IMR-90 (cell line): ENCODE measurements around the gene PTGR1. TPM values are rescaled to one million over a fixed set of nuclear protein-coding genes. Genes with fewer than 3 reads are reported as not detected.

Source experiments
- ATAC-seq: fragments of 200-7000 bp; cut with Tn5 transposase; 2 replicates; pipeline ENCODE4 v1.9.1; 2020; ENCODE audit warnings: low read depth, mild to moderate bottlenecking, moderate library complexity
- BruUV-seq: library from RNA; stranded (reverse); fragments of 400-500 nt; replicated peaks from 2 replicates; lab custom pipeline; 2021; lab: Mats Ljungman, UMichigan
- CTCF ChIA-PET: fragments of 300-600 bp; formaldehyde crosslinking; extraction: SDS; loops from one replicate; lab custom pipeline; 2021; ENCODE audit warnings: antibody characterized with exemption; lab: Yijun Ruan, JAX
- POLR2A ChIA-PET: fragments of 300-600 bp; sonication (Branson Sonifier 250); formaldehyde crosslinking; loops from one replicate; lab custom pipeline; 2022; ENCODE audit warnings: antibody characterized with exemption; ENCODE audit not compliant: unreplicated experiment; lab: Charles Lee
- DNase-seq: peaks from one replicate; pipeline ENCODE4 v3.0.0; 2013
- H2AFZ ChIP-seq: replicated peaks from 2 replicates; pipeline ENCODE3; 2013; ENCODE audit warnings: low read length, mild to moderate bottlenecking; ENCODE audit not compliant: poor library complexity
- H2AK5ac ChIP-seq: 2 replicates; pipeline ENCODE4 v1.6.1; 2013; ENCODE audit warnings: low read depth, low read length, inconsistent platforms
- H2AK9ac ChIP-seq: replicated peaks from 2 replicates; pipeline ENCODE3; 2013; ENCODE audit warnings: mild to moderate bottlenecking, low read depth, low read length, moderate library complexity; ENCODE audit not compliant: poor library complexity
- H2BK120ac ChIP-seq: 2 replicates; pipeline ENCODE4 v1.6.1; 2013; ENCODE audit warnings: low read depth, low read length, inconsistent platforms
- H2BK15ac ChIP-seq: 3 replicates; pipeline ENCODE4 v1.6.1; 2013; ENCODE audit warnings: low read depth, low read length, inconsistent platforms
- H2BK20ac ChIP-seq: 2 replicates; pipeline ENCODE4 v1.6.1; 2013; ENCODE audit warnings: low read depth, mild to moderate bottlenecking, inconsistent platforms, low read length, moderate library complexity
- H2BK5ac ChIP-seq: 2 replicates; pipeline ENCODE4 v1.6.1; 2013; ENCODE audit warnings: mild to moderate bottlenecking, low read depth, low read length, inconsistent platforms; ENCODE audit not compliant: poor library complexity, severe bottlenecking
- H3K14ac ChIP-seq: replicated peaks from 2 replicates; pipeline ENCODE4 v1.6.1; 2013; ENCODE audit warnings: low read depth, low read length, inconsistent platforms
- H3K18ac ChIP-seq: 2 replicates; pipeline ENCODE4 v1.6.1; 2013; ENCODE audit warnings: low read depth, low read length, control low read depth
- H3K23ac ChIP-seq: 2 replicates; pipeline ENCODE4 v1.6.1; 2013; ENCODE audit warnings: low read depth, low read length, inconsistent platforms
- H3K27ac ChIP-seq: 2 replicates; pipeline ENCODE4 v1.5.1; 2013; ENCODE audit warnings: mild to moderate bottlenecking, control low read depth, low read length; ENCODE audit not compliant: insufficient read depth
- H3K27me3 ChIP-seq: 2 replicates; pipeline ENCODE4 v1.6.1; 2013; ENCODE audit warnings: low read length; ENCODE audit not compliant: control insufficient read depth, insufficient read depth
- H3K36me3 ChIP-seq: 2 replicates; pipeline ENCODE4 v1.6.1; 2013; ENCODE audit warnings: low read length, mixed read lengths; ENCODE audit not compliant: control insufficient read depth, insufficient read depth
- H3K4ac ChIP-seq: 2 replicates; pipeline ENCODE4 v1.6.1; 2013; ENCODE audit warnings: low read depth, low read length, inconsistent platforms
- H3K4me1 ChIP-seq: 2 replicates; pipeline ENCODE4 v1.6.1; 2013; ENCODE audit warnings: low read length, mixed read lengths; ENCODE audit not compliant: control insufficient read depth, insufficient read depth
- H3K4me2 ChIP-seq: 2 replicates; pipeline ENCODE4 v1.6.1; 2013; ENCODE audit warnings: low read depth, mild to moderate bottlenecking, control low read depth, low read length, moderate library complexity
- H3K4me3 ChIP-seq: 2 replicates; pipeline ENCODE4 v1.5.1; 2013; ENCODE audit warnings: low read depth, mild to moderate bottlenecking, control low read depth, low read length, moderate library complexity; ENCODE audit not compliant: insufficient read depth
- H3K56ac ChIP-seq: 2 replicates; pipeline ENCODE4 v1.6.1; 2013; ENCODE audit warnings: low read length, inconsistent platforms; ENCODE audit not compliant: insufficient read depth; ENCODE audit errors: extremely low read depth
- H3K79me1 ChIP-seq, 2 experiments: 2 replicates each; pipeline ENCODE4 v1.6.1; 2013; ENCODE audit warnings: low read length in 2 of 2, inconsistent platforms in 1 of 2, low read depth in 1 of 2
- H3K9ac ChIP-seq: 2 replicates; pipeline ENCODE4 v1.6.1; 2013; ENCODE audit warnings: low read depth, low read length, control low read depth
- H3K9me1 ChIP-seq: 2 replicates; pipeline ENCODE4 v1.6.1; 2013; ENCODE audit warnings: low read length, inconsistent platforms; ENCODE audit not compliant: insufficient read depth
- H3K9me3 ChIP-seq: 2 replicates; pipeline ENCODE4 v1.6.1; 2013; ENCODE audit warnings: low read length; ENCODE audit not compliant: control insufficient read depth, insufficient read depth
- H4K20me1 ChIP-seq: 2 replicates; pipeline ENCODE4 v1.6.1; 2013; ENCODE audit warnings: low read length, inconsistent platforms; ENCODE audit not compliant: insufficient read depth
- H4K5ac ChIP-seq: 2 replicates; pipeline ENCODE4 v1.6.1; 2013; ENCODE audit warnings: mild to moderate bottlenecking, low read depth, low read length, control low read depth
- H4K8ac ChIP-seq, 2 experiments: 2 replicates each; pipeline ENCODE4 v1.6.1; 2013; ENCODE audit warnings: low read depth in 2 of 2, low read length in 2 of 2, control low read depth in 1 of 2, inconsistent platforms in 1 of 2
- H4K91ac ChIP-seq: 2 replicates; pipeline ENCODE4 v1.6.1; 2013; ENCODE audit warnings: low read depth, low read length, inconsistent platforms; ENCODE audit not compliant: insufficient read depth
- BHLHE40 ChIP-seq: fragments of 150-350 bp; IDR thresholded peaks from 2 replicates; pipeline ENCODE4 v1.6.1; 2016; ENCODE audit warnings: mild to moderate bottlenecking, low read depth, low read length
- FOS ChIP-seq: fragments of 150-350 bp; IDR thresholded peaks from 2 replicates; pipeline ENCODE4 v1.6.1; 2016; ENCODE audit warnings: low read depth, low read length
- MAFK ChIP-seq: IDR thresholded peaks from 2 replicates; pipeline ENCODE4 v1.6.1; 2012; ENCODE audit warnings: low read depth, low read length, improper control_type of control experiment
- MXI1 ChIP-seq: IDR thresholded peaks from 2 replicates; pipeline ENCODE4 v1.6.1; 2012; ENCODE audit warnings: low read depth, mild to moderate bottlenecking, low read length, moderate library complexity, borderline replicate concordance
- NFE2L2 ChIP-seq: fragments of 150-350 bp; IDR thresholded peaks from 2 replicates; pipeline ENCODE4 v1.6.1; 2016; ENCODE audit warnings: low read depth, mild to moderate bottlenecking, low read length
- POLR2A ChIP-seq: IDR thresholded peaks from 2 replicates; pipeline ENCODE4 v1.6.1; 2012; ENCODE audit warnings: mild to moderate bottlenecking, low read depth, low read length
- RCOR1 ChIP-seq: IDR thresholded peaks from 2 replicates; pipeline ENCODE4 v1.6.1; 2012; ENCODE audit warnings: mild to moderate bottlenecking, low read length, improper control_type of control experiment; ENCODE audit not compliant: insufficient replicate concordance
- RFX5 ChIP-seq: IDR thresholded peaks from 2 replicates; pipeline ENCODE4 v1.8.0; 2012; ENCODE audit warnings: low read depth, mild to moderate bottlenecking, low read length, moderate library complexity
- SMC3 ChIP-seq: fragments of 150-350 bp; IDR thresholded peaks from 2 replicates; pipeline ENCODE4 v1.6.1; 2016; ENCODE audit warnings: low read depth, mild to moderate bottlenecking, antibody characterized with exemption, low read length, moderate library complexity
- WGBS, 2 experiments: methylation state at CpG; one replicate each; pipeline versions ENCODE4 v1.1.5 to v1.1.7; 2013; ENCODE audit warnings: missing lambda C conversion rate in 2 of 2; ENCODE audit not compliant: insufficient read length in 1 of 2; ENCODE audit errors: extremely low coverage in 2 of 2; 5-methylcytosine and 5-hydroxymethylcytosine counted together
- dilution Hi-C: fragments of 300-500 bp; cut with HindIII; formaldehyde crosslinking; loops from one replicate; pipeline ENCODE4 v1.14.3; 2018; ENCODE audit warnings: low sequenced_read_pairs; ENCODE audit not compliant: unreplicated experiment
- in situ Hi-C: fragments of 300-500 bp; cut with MboI; formaldehyde crosslinking; loops from 3 replicates; pipeline ENCODE4 v1.14.3; 2019; ENCODE audit warnings: low sequenced_read_pairs, inconsistent platforms, mixed read lengths
- intact Hi-C: fragments of 100-400 bp; cut with micrococcal nuclease; formaldehyde crosslinking; loops from 2 replicates; pipeline ENCODE4 v1.10.0; 2022
- polyA plus RNA-seq, 3 experiments: library from polyadenylated mRNA; depleted of rRNA; stranded (reverse); fragments of >200 nt; gene quantifications; 2 replicates each; pipeline ENCODE4 v1.2.3, GENCODE V29; 2012; ENCODE audit warnings: low replicate concordance in 1 of 3
- total RNA-seq: library from RNA; depleted of rRNA; stranded (reverse); fragments of >200 nt; gene quantifications from 2 replicates; pipeline ENCODE4 v1.2.3, GENCODE V29; 2012

The PTGR1 gene
- total and polyA plus RNA-seq, 2 of the 4 experiments (the other 2 are of a cell fraction), result 45.9 to 72.7 TPM

- no peak overlapping the region for H3K18ac ChIP-seq
- no TSS peak for BruUV-seq
- H2AFZ ChIP-seq, result no peak overlapping the region
- in situ Hi-C loops, result no loop called here
- H2BK15ac ChIP-seq, result no peak overlapping the region
- no peaks in the 10 kb centered on the region for H3K36me3 ChIP-seq
- H3K14ac ChIP-seq, result no peak overlapping the region
- H3K4me2 ChIP-seq, result no peak overlapping the region
- DNase-seq, result no peak
- no peak overlapping the region for H2BK5ac ChIP-seq
- H3K9me1 ChIP-seq, result 0 out of 2 replicates have a peak, but pooled peaks cover 4% of the 10 kb centered on the region
- H3K56ac ChIP-seq, result no peak overlapping the region
- H3K27ac ChIP-seq, result no peak overlapping the region
- H3K23ac ChIP-seq, result no peak overlapping the region
- dilution Hi-C loops, result no loop called here
- ChIA-PET POLR2A (no interaction called here), CTCF (no interaction called here)
- intact Hi-C loops, result loop anchor here (10.0 kb wide), 1 partner anchor 174 kb away; no protein-coding TSS in a partner anchor
- no peak overlapping the region for H2BK20ac ChIP-seq
- H3K4me1 ChIP-seq, result peaks cover 1% of the 10 kb centered on the region; the same call in 1 of the 2 replicates
- H3K9ac ChIP-seq, result no peak overlapping the region
- H3K4ac ChIP-seq, result no peak overlapping the region
- no peaks in the 10 kb centered on the region for H3K27me3 ChIP-seq
- no peak overlapping the region for H2BK120ac ChIP-seq
- 80% methylated on average over 1 of the region's 7 CpGs; no CpG with 5 or more reads in 1 of the 2 experiments for WGBS, 2 experiments
- H3K79me1 ChIP-seq, result peaks cover 0 to 26% of the 10 kb centered on the region in 2 experiments; a peak in 3 of 4 replicates
- H4K91ac ChIP-seq, result no peak overlapping the region
- ATAC-seq, result no peak
- TF ChIP-seq MAFK (no peak), FOS (no peak), NFE2L2 (no peak), RCOR1 (no peak), MXI1 (no peak), RFX5 (no peak), BHLHE40 (no peak), SMC3 (no peak), POLR2A (no peak)
- H2AK9ac ChIP-seq, result no peak overlapping the region
- H4K5ac ChIP-seq, result no peak overlapping the region
- H3K9me3 ChIP-seq, result no peaks in the 10 kb centered on the region
- H4K8ac ChIP-seq, result no peak overlapping the region
- no peak overlapping the region for H3K4me3 ChIP-seq
- no peak overlapping the region for H2AK5ac ChIP-seq
- peaks cover 13% of the 10 kb centered on the region; the same call in 1 of the 2 replicates for H4K20me1 ChIP-seq
Observed at GRCh38 chr9:111628411-111628810, 29.0 kb upstream of the PTGR1 start.
